T-helper 22 cell (primary cell): ENCODE data around the gene PITPNC1.
"Not testable (repeated sequence)": the region's sequence is repeated elsewhere in the genome, so short reads cannot be mapped to it uniquely, and the experiment has no call there.

Source experiments
- DNase-seq: peaks from one replicate; pipeline ENCODE4 v3.0.0-alpha.2; 2020; ENCODE audit warnings: low read depth

The PITPNC1 gene

DNA sequence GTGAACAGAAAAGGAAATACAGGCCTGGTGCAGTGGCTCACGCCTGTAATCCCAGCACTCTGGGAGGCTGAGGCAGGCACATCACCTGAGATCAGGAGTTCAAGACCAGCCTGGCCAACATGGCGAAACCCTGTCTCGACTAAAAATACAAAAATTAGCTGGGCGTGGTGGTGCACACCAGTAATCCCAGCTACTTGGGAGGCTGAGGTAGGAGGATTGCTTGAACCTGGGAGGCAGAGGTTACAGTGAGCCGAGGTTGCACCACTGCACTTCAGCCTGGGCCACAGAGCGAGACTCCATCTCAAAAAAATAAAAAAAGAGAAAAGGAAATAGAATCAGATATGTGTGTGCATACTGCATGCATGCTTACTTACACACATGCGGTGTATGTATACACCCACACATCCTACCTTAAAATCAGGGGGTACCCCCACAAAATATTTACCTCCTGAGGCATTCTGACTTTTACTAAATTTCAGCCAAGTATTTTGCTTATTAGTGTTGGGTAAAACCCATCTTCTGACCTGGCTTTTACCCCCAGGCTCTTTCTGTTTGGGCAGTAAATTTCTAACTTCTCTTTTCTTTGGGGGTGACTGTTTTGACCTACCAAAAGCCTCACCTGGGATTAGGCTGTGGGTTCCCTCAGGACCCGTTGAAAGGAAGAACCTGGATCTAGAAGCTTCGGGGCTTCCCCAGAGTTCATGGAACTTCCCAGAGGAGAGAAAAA is 201.8 kb downstream of the PITPNC1 start:
- DNase-seq: not testable (repeated sequence)

- DNase-seq: no peak
These were observed 205.6 kb downstream of the PITPNC1 start for GRCh38 chr17:67582673-67583081.

- DNase-seq: no peak
These were observed 208.1 kb downstream of the PITPNC1 start for GRCh38 chr17:67585077-67585602.

- no peak for DNase-seq
These were observed 211.2 kb downstream of the PITPNC1 start for GRCh38 chr17:67588326-67588725.

DNA sequence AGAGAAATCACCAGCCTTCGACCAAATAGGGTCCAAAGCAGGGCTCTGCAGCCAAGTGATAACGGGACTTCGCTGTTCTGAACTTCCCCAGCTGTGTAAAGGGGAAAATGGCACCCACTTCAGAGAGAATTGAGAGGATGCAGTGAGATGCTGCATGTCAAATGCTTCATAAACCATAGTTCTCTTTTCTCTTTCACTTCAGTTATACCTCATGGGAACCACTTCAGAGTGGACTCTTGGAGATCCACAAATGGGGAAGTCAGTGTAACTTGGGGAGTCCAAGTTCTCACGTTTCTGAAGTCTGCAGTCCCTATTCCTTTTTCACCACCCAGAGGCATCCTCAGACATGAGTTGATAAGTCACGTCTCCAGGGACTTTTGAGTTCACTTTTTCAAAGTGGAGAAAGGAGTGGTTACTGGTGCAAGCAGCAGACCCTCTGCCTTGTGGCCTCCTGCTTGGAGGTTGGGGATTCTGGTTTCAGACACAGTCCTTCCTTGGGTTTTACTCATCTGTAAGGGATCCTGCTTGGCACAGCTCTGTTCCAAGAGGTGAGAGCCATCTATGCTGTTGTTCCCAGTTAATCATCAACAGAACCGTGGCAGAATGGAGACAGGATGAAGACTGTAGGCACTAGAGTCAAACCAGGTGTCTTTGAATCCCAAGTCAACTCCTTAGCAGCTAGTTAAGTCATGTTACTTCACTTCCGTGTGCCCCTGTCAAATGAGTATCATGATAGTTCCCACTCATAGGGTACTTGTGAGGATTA is 217.2 kb downstream of the PITPNC1 start:
- no peak for DNase-seq

GRCh38 chr17:67600408-67600807 is 223.3 kb downstream of the PITPNC1 start:
- no peak for DNase-seq

DNA sequence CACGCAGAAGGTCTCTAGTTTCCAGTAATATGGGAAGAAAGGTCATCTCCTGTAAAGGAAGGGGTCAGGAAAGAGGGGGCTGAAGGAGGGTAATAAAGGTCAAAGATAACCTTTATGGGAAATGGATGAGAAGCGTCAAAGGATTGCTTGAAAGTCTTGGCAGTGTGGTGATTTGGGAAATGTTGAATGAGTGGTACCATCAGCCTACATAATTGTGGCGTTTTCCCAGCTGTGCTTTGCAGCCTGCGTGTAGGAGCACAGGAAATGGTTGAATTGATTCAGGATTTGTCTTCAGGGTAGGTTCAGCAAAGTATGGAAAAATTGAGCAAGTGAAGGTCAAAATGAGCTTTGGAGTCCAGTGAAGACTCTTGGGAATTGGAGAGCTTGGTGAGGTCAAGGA is 224.8 kb downstream of the PITPNC1 start:
- DNase-seq: no peak

DNA sequence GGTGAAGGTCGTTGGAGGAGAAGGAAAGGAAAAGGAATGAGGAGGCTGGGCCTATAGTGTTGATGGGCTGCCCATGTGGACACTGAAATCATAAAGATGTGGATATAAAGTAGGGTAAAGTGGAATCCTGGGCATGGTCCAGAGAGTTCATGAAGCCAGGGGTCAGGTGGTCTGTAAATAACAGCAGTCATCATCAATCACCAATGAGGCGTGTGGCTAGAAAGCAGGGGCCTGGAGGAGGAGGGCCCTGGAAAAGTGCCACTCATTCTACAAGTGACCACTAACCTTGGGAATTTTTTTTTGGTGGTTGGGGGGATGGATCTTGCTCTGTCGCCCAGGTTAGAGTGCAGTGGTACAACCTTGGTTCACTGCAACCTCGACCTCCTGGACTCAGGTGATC is 225.4 kb downstream of the PITPNC1 start:
- no peak for DNase-seq

DNA sequence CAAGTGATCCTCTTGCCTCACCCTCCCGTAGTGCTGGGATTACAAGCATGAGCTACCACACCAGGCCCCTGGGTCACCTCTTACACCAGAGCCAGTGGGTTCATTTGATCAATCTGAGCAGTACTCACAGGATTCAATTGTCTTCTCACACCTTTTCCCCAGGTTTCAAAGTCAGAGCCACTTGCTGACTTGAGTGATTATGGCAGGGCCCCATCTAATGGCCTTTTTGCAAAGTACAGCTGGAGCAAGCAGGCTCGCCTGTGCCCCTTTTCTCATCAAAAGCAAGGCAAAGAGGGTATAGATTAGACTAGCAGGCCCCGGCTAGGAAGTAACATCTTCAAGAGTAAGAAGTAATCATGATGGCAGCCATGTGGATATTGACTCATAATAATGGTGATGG is 225.9 kb downstream of the PITPNC1 start:
- no peak for DNase-seq

DNA sequence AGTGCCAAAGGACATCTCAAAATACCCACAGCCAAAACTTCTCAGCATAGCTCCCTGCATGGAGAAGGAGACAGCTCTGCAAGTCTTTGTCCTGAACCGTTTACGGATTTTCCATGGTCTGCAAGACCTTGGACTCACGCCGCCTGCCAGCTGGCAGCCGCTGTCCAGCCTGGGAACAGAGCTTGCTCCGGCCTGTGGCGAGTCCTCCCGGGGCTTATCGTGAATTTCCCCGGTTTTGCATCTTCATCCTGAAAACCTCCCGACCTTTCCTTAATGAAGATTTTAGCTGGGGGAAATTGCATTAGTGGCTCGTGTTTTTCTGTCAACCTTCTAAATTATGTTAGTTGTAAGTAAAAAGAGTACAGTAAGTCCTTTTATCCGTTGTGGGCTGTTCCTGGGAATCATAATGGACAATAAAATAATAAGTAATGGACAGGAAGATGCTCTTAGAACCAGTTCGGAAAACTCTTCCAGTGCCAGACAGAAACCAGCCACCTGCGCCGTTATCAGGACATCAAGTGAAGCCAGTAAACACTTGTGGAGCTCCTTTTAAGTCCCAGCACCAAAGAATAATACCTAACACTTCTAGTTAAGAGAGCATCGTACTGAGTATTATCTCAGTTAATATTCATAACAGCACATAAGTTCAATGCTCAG is 228.3 kb downstream of the PITPNC1 start:
- no peak for DNase-seq

DNA sequence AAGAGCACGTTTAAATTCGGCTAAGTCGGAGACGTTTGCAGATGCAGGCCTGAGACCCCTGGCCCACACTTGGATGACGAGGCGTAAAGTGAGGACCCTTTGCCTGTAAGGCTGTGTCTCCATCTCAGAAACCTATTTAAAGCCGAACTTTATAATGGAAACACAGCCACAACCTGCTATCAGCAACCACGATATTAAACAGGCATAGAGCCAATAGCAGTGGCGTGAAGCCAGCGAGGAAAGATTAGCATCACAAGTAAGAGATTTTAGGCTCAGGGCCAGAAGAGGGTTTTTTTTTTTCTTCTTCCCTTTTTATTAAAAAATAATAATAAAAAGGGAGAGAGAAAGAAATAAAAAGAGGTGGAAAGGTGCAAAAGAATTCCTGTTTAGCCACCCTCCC is 229.4 kb downstream of the PITPNC1 start:
- DNase-seq: no peak

DNA sequence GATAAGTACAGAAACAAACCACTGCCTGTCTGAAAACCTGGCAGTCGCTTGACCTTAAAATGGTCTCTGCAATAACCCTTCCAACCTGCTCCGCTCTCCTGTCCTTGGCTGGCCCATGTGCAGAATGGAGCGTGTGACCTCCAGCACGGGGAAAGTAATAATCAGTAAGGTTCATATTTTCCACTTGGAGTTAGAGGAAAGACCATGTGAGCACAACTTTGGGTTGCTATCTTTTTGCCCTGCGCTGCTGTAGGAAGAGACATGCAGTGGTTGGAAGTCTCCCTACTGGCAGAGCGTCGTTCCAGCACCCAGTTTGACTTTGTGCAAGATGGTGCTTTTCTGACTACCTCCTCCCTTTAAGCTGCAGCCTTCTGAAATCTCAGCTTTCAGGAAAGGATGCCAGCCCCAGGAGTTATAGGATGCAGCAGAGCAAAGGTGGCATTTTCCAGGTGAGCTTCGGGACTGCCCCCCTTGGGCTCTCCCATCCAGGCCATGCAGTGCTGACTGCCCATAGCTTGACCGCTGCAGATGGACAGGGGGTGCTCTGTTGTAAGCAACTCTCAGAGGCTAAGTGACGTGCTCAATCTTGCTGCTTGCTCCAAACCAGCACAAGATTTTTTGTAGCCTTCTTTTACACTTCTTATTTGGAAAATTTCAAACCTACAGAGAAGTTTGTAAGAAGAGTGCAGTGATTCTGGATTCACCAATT is 230.0 kb downstream of the PITPNC1 start:
- no peak for DNase-seq

GRCh38 chr17:67610061-67610460 is 233.0 kb downstream of the PITPNC1 start:
- DNase-seq: no peak

DNA sequence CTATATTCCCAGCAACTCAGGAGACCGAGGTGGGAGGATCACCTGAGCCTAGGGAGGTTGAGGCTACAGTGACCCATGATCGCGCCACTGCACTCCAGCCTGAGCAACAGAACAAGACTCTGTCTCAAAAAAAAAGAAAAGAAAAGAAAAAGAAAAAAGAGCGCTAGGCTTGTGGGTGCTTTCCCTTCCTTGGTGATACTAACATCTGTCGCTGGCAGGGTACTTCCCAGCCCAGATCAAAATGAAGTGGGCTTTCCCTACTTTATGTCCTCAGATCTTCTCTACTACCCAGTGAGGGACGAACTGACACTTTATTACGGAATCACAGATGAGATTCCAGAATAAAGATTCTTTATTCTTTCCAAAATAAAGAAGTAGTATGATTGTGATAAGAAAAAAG is 236.9 kb downstream of the PITPNC1 start:
- no peak for DNase-seq

DNA sequence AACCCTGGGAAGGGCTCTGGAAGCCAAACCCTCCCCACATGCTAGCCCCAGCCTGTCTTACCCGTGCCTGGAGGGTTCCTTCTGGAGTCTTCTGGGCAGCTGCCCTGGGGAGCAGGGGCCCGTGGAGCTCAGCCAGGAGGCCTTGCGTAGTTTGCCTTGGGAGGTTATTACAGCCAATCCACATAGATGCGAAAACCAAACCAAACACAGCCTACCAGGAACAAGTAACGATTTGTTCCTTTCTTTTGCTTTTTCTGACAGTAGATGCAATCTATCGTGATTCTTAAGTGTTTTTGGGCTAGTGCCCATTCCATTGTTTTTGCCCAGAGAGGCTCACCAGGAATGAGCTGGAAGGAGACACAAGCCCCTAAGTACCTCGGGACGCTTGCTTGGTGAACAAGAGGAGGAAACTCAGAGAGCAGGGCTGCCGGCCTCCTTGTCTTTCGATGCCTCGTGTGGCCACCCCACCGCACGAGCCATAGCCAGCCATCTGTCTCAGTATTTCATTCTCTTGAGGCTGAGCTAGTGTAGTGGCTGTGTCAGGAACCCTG is 238.0 kb downstream of the PITPNC1 start:
- no peak for DNase-seq

DNA sequence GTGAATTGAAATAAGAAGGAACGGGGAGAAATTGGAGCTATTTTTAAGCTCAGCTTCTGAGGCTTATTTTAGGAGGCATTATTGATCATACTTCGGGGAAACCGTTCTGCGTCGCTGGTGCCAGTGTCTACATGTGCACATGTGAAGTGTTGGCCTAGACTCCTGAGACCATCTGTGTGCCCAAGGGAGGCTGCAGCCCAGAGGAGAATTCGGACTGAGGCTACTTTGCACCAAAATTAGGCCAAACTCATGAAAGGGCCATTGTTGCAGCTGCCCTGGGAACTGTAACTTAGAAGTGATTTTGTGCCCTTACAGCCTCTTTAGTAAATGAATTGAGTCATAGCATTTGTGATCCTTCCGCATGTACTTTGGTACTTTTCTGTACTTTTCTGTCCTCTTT is 238.7 kb downstream of the PITPNC1 start:
- DNase-seq: no peak

DNA sequence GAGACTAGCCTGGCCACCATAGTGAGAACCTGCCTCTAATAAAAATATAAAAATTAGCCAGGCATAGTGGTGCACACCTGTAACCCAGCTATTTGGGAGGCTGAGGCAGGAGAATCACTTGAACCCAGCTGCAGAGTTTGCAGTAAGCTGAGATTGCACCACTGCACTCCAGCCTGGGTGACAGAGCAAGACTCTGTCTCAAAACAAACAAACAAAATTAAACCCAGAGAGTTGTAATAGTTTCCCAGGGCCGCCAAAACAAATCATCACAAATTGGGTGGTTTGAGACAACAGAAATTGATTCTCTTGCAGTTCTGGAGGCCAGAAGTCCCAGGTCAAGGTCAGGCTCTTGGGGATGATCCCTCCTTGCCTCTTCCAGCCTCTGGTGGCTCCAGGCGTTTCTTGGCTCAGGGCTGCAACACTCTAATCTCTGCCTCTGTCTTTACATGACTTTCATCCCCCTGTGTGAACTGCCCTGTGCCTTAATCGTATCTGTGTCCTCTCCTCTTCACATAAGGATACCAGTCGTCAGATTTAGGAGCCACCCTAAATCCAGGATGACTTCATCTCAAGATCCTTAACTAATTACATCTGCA is 240.3 kb downstream of the PITPNC1 start:
- no peak for DNase-seq

DNA sequence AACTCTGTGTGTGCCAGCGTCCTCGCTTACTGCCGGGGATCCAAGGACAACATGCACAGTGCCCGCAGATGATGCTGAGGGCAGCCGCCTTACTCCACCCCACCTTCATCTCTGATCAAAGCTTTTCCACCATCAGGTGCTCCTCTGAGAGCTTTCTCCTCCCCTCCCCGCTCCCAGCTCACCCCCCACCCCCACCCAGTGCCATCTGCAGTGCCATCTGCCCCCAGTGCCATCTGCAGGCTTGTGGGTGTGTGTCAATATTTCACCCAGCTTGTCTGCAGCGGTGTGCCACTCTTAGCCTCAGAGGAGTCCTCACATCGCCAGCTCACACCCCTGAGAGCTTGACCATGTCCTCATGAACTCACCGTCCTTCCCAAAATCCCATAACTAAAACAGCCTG is 242.5 kb downstream of the PITPNC1 start:
- DNase-seq: no peak

DNA sequence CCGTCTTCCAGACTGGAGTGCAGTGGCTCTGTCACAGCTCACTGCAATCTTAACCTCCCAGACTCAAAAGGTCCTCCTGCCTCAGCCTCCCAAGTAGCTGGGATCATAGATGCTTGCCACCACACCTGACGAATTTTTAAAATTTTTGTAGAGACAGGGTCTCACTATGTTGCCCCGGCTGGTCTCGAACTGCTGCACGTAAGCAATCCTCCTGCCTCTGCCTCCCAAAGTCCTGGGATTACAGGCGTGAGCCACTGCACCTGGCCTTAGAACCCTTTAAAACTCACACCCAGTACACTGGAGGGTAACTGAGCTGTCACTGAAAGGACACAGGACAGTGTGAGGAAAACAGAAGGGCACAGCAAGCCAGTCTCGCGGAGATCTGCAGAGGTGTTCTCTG is 243.0 kb downstream of the PITPNC1 start:
- no peak for DNase-seq

DNA sequence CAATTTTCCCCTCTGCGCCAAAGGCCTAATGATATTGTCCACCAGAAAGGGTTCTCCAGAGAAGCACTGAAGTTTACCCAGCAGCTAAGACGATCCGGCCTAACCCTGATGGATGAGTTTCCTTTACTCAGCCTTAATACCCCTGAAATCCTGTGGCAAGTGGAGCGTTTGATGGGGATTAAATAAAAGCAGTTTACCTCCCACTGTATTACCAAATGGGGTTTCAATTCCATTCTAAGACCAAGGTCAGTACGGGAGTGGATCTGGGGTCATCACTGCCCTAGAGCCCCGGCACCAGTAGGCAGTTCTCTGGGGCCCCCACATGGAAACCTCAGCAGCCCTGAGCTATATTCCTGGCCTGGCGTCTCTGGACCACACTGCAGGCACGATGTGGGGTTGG is 243.6 kb downstream of the PITPNC1 start:
- DNase-seq: no peak

- DNase-seq: no peak
These were observed 246.7 kb downstream of the PITPNC1 start for GRCh38 chr17:67623767-67624166.
